IMR-90 (cell line): ENCODE data around the gene NLRC5.

Source experiments
- BHLHE40 ChIP-seq: fragments of 150-350 bp; IDR thresholded peaks from 2 replicates; pipeline ENCODE4 v1.6.1; 2016; ENCODE audit warnings: mild to moderate bottlenecking, low read depth, low read length
- MAZ ChIP-seq: IDR thresholded peaks from 2 replicates; pipeline ENCODE4 v1.6.1; 2012; ENCODE audit warnings: low read depth, mild to moderate bottlenecking, low read length, improper control_type of control experiment, moderate library complexity, borderline replicate concordance
- POLR2A ChIP-seq: IDR thresholded peaks from 2 replicates; pipeline ENCODE4 v1.6.1; 2012; ENCODE audit warnings: mild to moderate bottlenecking, low read depth, low read length
- RAD21 ChIP-seq: IDR thresholded peaks from 2 replicates; pipeline ENCODE4 v1.6.1; 2012; ENCODE audit warnings: low read length, improper control_type of control experiment
- SMC3 ChIP-seq: fragments of 150-350 bp; IDR thresholded peaks from 2 replicates; pipeline ENCODE4 v1.6.1; 2016; ENCODE audit warnings: low read depth, mild to moderate bottlenecking, antibody characterized with exemption, low read length, moderate library complexity
- TF ChIP-seq, protein P1 (sequence below): conservative IDR thresholded peaks from 2 replicates; pipeline ENCODE4 v1.5.1; 2012; ENCODE audit warnings: mild to moderate bottlenecking, low read depth, low read length, improper control_type of control experiment

- TF ChIP-seq, protein P1, sequence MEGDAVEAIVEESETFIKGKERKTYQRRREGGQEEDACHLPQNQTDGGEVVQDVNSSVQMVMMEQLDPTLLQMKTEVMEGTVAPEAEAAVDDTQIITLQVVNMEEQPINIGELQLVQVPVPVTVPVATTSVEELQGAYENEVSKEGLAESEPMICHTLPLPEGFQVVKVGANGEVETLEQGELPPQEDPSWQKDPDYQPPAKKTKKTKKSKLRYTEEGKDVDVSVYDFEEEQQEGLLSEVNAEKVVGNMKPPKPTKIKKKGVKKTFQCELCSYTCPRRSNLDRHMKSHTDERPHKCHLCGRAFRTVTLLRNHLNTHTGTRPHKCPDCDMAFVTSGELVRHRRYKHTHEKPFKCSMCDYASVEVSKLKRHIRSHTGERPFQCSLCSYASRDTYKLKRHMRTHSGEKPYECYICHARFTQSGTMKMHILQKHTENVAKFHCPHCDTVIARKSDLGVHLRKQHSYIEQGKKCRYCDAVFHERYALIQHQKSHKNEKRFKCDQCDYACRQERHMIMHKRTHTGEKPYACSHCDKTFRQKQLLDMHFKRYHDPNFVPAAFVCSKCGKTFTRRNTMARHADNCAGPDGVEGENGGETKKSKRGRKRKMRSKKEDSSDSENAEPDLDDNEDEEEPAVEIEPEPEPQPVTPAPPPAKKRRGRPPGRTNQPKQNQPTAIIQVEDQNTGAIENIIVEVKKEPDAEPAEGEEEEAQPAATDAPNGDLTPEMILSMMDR, result no peak
- TF ChIP-seq SMC3 (no peak), POLR2A (no peak), BHLHE40 (no peak), RAD21 (no peak), MAZ (no peak)
Measured at GRCh38 chr16:56974549-56975300, 14.6 kb upstream of the NLRC5 start.
